ENCODE data around the gene HOXD13. TPM values are rescaled to one million over a fixed set of nuclear protein-coding genes. Genes with fewer than 3 reads are reported as not detected.

Gene HOXD13
- total RNA-seq, 1 donor from 2014 or later, result not detected

DNA sequence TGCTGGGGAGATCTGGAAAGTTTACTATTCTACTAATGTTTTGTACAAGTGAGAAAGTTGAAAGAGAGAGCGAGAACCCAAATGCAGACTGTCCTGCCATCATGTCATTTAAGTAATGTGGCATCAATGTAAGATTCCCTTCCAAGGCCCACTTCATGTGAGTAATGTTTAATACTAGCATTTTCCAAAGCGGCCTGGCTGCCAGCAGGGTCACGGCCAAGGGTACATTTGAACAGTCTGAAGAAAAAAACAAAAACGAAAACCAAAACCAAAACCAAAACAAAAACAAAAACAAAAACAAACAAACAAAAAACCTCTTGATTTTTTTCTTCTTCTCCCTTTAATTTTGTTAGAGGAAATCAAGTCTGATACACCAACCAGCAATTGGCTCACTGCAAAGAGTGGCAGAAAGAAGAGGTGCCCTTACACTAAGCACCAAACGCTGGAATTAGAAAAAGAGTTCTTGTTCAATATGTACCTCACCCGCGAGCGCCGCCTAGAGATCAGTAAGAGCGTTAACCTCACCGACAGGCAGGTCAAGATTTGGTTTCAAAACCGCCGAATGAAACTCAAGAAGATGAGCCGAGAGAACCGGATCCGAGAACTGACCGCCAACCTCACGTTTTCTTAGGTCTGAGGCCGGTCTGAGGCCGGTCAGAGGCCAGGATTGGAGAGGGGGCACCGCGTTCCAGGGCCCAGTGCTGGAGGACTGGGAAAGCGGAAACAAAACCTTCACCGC, 26.2 kb downstream of the HOXD13 start:
- intact Hi-C loops (cut with micrococcal nuclease), result no loop called here
- no peak overlapping the region for H3K4me3 ChIP-seq

DNA sequence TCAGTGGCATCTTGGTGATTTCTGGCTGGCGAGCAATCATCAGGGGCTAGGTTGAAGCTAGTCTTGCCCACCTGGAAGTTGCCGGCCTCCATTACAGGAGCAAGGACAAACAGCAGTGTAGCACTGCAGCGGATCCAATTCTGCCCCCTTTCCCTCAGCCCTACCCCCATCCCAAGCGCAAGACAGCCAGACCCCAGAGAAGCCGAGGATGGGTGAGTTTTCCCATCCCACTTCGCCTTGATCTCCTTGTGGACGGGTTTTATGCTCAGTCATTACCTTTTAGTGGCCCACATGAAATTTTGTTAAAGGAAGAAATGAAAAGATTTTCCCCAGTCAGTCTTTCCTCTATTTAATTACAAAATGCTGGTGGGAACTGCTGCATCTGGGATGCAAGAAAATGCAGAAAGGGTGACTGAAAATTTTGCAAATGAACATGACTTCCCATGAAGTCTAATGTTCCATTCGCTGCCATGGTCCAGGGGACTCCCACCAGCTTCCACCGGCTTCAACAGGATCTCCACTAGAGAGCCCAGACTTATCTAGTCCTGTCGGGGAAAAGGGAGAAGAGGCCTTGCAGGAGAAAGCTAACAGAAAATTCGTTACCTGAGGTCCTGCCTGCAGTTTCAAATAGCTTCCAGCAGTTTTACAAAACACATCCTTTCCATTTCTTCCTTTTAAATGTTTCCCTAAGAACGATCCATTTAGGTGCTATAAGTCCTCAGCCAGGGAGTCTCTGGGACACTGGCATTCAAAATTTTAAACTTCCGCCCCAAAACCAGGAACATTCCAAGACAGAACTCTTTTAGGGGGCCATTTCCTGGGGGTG, 28.1 kb downstream of the HOXD13 start:
- H3K9me3 ChIP-seq (replicated peaks), result no peaks in the 10 kb centered on the region
- TF ChIP-seq, protein P1, sequence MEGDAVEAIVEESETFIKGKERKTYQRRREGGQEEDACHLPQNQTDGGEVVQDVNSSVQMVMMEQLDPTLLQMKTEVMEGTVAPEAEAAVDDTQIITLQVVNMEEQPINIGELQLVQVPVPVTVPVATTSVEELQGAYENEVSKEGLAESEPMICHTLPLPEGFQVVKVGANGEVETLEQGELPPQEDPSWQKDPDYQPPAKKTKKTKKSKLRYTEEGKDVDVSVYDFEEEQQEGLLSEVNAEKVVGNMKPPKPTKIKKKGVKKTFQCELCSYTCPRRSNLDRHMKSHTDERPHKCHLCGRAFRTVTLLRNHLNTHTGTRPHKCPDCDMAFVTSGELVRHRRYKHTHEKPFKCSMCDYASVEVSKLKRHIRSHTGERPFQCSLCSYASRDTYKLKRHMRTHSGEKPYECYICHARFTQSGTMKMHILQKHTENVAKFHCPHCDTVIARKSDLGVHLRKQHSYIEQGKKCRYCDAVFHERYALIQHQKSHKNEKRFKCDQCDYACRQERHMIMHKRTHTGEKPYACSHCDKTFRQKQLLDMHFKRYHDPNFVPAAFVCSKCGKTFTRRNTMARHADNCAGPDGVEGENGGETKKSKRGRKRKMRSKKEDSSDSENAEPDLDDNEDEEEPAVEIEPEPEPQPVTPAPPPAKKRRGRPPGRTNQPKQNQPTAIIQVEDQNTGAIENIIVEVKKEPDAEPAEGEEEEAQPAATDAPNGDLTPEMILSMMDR (IDR thresholded peaks at IDR 0.05; ENCODE audit: borderline replicate concordance), result no peak
- no peak overlapping the region for H3K27ac ChIP-seq (replicated peaks)
- H3K4me1 ChIP-seq, result peaks cover 21% of the 10 kb centered on the region
- no peaks in the 10 kb centered on the region for H3K36me3 ChIP-seq
- no peak overlapping the region for H3K4me3 ChIP-seq
- intact Hi-C loops (cut with micrococcal nuclease), result no loop called here
- no peak for DNase-seq
- peaks cover 100% of the 10 kb centered on the region for H3K27me3 ChIP-seq (ENCODE audit: low read depth)

More for the DNA sequence above, 26.2 kb downstream of the HOXD13 start:
- peaks cover 18% of the 10 kb centered on the region for H3K4me1 ChIP-seq
- H3K27ac ChIP-seq (replicated peaks), result no peak overlapping the region
- H3K27me3 ChIP-seq (ENCODE audit: low read depth), result peaks cover 100% of the 10 kb centered on the region
- TF ChIP-seq, protein P1 (IDR thresholded peaks at IDR 0.05; ENCODE audit: borderline replicate concordance), result peak; percentile 16
- H3K9me3 ChIP-seq (replicated peaks), result no peaks in the 10 kb centered on the region
- DNase-seq, result no peak
- no peaks in the 10 kb centered on the region for H3K36me3 ChIP-seq

DNA sequence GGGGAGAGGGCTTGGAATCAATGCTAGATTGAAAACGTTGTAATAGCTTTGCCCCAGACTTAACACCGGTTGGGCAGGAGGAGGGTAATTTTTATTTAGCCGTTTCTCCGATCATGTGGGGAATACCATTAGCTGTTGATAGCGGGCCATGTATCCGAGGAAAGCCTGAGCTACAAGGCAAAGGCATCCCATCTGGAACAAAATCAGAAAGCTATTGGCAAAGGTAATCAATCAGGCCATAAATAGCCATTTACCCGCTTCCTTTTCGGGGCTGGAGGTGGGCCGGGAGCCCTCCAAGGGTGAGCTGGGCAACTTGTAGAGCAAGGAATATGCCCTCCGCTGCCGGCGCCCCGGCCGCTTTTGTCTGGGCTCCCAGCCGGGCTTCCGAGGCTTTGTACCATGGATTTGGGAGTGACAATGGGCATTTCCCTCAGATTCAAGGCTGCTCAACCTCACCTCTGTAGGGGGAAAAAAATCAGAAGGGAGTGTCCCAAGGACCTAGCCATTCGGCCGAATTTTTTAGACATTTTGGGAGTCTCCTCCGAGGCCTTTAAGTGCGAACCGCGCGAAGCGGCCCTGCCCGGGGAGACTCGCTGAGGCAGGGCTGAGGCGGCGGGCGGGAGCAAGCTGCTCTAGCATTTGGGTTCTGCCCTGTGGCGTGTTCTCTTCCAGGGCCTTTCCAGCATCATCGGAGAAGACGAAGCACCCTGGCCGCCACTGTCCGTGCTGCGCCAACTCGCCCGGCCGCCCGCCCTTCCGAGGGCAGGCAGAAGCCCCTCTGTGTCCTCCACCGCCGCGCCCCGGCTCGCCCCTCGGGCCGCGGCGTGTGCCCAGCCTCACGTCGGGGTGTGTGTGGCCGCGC, 28.9 kb downstream of the HOXD13 start:
- TF ChIP-seq, protein P1 (IDR thresholded peaks at IDR 0.05; ENCODE audit: borderline replicate concordance), result no peak
- no peaks in the 10 kb centered on the region for H3K36me3 ChIP-seq
- H3K27me3 ChIP-seq (ENCODE audit: low read depth), result peaks cover 100% of the 10 kb centered on the region
- DNase-seq, result no peak
- H3K4me3 ChIP-seq, result no peak overlapping the region
- H3K9me3 ChIP-seq (replicated peaks), result no peaks in the 10 kb centered on the region
- intact Hi-C loops (cut with micrococcal nuclease), result no loop called here
- H3K27ac ChIP-seq (replicated peaks), result no peak overlapping the region
- H3K4me1 ChIP-seq, result peaks cover 21% of the 10 kb centered on the region

DNA sequence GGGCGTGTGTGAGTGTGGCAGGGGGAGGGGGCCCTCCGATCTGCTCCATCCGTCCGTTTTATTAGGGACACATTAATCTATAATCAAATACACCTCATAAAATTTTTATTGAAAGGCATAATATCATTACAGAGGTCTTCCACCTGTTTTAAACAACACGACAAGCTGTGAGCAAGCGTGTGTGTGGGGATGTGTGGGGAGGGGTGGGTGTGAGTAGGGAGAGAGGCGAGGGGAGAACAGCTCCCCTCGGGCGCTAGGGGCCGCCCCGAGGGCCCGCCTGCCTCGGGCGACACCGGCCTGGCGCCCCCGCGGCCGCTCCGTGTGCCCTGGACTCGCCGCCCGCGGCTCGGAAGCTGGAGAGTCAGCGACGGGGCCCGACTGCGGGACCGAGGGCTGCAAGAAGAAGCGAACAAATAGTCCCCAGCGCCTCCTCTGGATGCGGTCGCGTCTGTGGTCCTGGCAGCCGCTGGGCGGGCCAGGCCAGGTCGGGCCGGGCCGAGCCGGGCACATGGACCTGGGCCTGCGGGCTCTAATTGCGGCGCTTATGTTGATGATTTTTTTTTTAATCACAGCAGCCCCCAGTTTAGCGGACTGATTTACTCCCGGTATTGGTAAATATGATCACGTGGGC, 29.6 kb downstream of the HOXD13 start:
- intact Hi-C loops (cut with micrococcal nuclease), result no loop called here
- peaks cover 100% of the 10 kb centered on the region for H3K27me3 ChIP-seq (ENCODE audit: low read depth)
- no peak for DNase-seq
- H3K4me1 ChIP-seq, result peaks cover 22% of the 10 kb centered on the region
- peak overlapping the region; percentile 61 for H3K4me3 ChIP-seq
- no peaks in the 10 kb centered on the region for H3K36me3 ChIP-seq
- no peaks in the 10 kb centered on the region for H3K9me3 ChIP-seq (replicated peaks)
- TF ChIP-seq, protein P1 (IDR thresholded peaks at IDR 0.05; ENCODE audit: borderline replicate concordance), result no peak
- no peak overlapping the region for H3K27ac ChIP-seq (replicated peaks)

All from left ventricle myocardium inferior (tissue), 1 donor.